ENCODE measurements around the gene RRP12. TPM values are rescaled to one million over a fixed set of nuclear protein-coding genes. Genes with fewer than 3 reads are reported as not detected.

The RRP12 gene
- total and polyA plus RNA-seq, 4 donors, result 12.7 to 44.2 (median 21.8) TPM

GRCh38 chr10:97329766-97330165, 71.4 kb downstream of the RRP12 start:
- no peak for TF ChIP-seq CTCF (IDR thresholded peaks at IDR 0.05; ENCODE audit: control extremely low read depth, extremely low read depth)
- Histone ChIP-seq H3K9me3 (ENCODE audit: control insufficient read depth in 4 of 4, insufficient read depth in 3 of 4, low read length in 3 of 4) (no peaks in the 10 kb centered on the region), H3K27ac (ENCODE audit: low read depth in 1 of 2, low read length in 1 of 2) (no peak overlapping the region), H3K9ac (ENCODE audit: insufficient read depth in 1 of 2, low read length in 2 of 2) (no peak overlapping the region), H3K27me3 (ENCODE audit: control insufficient read depth in 3 of 3, insufficient read depth in 3 of 3, low read length in 2 of 3) (no peaks in the 10 kb centered on the region), H3K4me3 (no peak overlapping the region), H3K36me3 (ENCODE audit: control insufficient read depth in 4 of 4, insufficient read depth in 4 of 4, low read length in 4 of 4) (peaks cover 0 to 7% (median 0%) of the 10 kb centered on the region in 4 donors), H3K4me1 (ENCODE audit: control insufficient read depth in 5 of 5, insufficient read depth in 5 of 5, low read length in 5 of 5) (peaks cover 0 to 33% (median 12%) of the 10 kb centered on the region in 5 donors)
- no peak for ATAC-seq (ENCODE audit: insufficient read depth, low FRiP score)
- 91 to 92% methylated on average over 5 of the region's 5 CpGs for WGBS, 2 donors
- peak in 1 of 3 donors; percentile 23 for DNase-seq

DNA sequence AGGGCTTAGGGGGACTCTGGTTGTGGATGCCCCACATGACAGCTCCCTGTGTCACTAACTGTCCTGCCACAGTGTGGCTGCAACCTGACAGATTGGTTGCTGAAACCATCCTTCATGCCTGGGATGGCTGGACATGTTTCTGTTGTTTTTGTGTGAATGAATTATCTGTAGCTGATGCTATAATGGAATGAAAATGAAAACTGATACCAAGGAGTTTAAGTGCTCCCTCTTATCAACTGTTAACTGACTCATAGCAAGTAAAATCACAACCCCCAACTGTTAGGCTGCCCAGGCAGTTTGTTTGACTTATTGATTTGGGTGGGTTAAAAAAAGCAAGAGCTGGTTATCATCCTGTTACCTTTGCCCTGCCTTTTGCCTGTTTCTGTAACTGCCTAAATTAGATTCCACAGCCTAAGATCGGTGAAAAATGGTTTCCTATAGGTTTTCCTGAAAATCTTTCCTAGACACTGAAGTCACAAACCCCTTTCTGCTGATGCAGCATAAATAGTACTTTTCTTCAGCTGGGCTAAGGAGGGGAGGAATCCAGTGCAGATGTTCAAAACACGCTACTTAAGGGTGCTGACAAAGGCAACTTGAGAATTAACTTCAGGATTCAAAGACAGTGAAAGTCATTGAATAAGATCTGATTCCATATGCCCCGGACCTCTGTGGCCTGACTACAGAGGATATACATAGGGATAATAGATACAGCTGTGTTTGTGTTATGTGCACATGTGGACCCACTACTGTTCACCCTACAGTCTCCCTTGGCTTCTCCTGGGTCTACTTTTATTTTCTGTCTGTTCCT, 72.3 kb downstream of the RRP12 start:
- Histone ChIP-seq H3K9me3 (ENCODE audit: control insufficient read depth in 4 of 4, insufficient read depth in 3 of 4, low read length in 3 of 4) (no peaks in the 10 kb centered on the region), H3K4me3 (no peak overlapping the region), H3K27me3 (ENCODE audit: control insufficient read depth in 3 of 3, insufficient read depth in 3 of 3, low read length in 2 of 3) (no peaks in the 10 kb centered on the region), H3K9ac (ENCODE audit: insufficient read depth in 1 of 2, low read length in 2 of 2) (peak overlapping the region in 1 of 2 donors; percentile 38), H3K4me1 (ENCODE audit: control insufficient read depth in 5 of 5, insufficient read depth in 5 of 5, low read length in 5 of 5) (peaks cover 0 to 31% (median 12%) of the 10 kb centered on the region in 5 donors), H3K36me3 (ENCODE audit: control insufficient read depth in 4 of 4, insufficient read depth in 4 of 4, low read length in 4 of 4) (peaks cover 0 to 7% (median 0%) of the 10 kb centered on the region in 4 donors), H3K27ac (ENCODE audit: low read depth in 1 of 2, low read length in 1 of 2) (peak overlapping the region in 1 of 2 donors; percentile 66)
- DNase-seq (peak in 1 of 3 donors; percentile 25), ATAC-seq (ENCODE audit: insufficient read depth, low FRiP score) (no peak)
- no peak for TF ChIP-seq CTCF (IDR thresholded peaks at IDR 0.05; ENCODE audit: control extremely low read depth, extremely low read depth)
- 88 to 92% methylated on average over 3 of the region's 3 CpGs for WGBS, 2 donors

DNA sequence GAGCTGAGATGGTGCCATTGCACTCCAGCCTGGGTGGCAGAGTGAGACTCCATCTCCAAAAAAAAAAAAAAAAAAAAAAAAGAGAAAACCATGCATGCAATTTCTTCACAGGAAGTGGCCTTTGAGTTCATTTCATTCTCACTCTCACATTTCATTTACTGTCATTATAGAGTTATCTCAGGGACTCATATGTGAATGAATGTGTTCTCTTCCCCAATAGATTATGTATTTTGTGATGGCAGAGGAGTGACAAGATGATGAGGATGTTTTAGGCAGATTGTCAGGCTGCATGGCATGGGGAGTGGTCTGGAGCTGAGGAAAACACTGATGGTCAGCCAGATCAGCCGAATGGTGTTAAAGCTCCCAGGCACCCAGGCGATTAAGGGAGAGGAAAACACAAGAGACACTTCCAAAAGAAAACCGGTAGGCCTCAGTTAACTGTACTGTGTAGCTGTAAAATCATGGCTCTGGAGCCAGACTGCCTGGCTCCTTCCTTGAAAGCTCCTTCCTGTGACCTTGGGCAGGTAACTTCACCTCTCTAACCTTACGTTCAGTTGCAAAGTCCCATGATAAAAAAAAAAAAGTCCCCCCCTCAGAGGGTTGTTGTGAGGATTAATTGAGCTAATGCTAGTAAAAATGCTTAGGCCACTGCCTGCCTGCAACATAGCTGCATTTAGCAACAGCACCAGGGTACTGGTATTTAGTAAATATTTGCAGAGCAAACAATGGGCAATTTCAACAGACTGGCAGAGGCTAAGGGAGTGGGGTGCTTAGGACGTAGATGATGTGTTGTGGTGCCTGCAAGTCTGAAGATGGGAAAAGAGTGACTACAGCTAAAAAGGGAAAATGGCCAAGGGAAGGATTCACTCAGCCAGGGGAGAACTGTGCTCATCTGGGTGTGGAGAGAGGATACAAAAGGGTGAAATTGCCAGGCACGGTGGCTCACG, 73.5 kb downstream of the RRP12 start:
- WGBS, 2 donors, result 62 to 68% methylated on average over 7 of the region's 7 CpGs
- peak; percentile 70 for ATAC-seq (ENCODE audit: insufficient read depth, low FRiP score)
- Histone ChIP-seq H3K27ac (ENCODE audit: low read depth in 1 of 2, low read length in 1 of 2) (peak overlapping the region in 1 of 2 donors; percentile 71), H3K4me1 (ENCODE audit: control insufficient read depth in 5 of 5, insufficient read depth in 5 of 5, low read length in 5 of 5) (peaks cover 0 to 22% (median 12%) of the 10 kb centered on the region in 5 donors), H3K9me3 (ENCODE audit: control insufficient read depth in 4 of 4, insufficient read depth in 3 of 4, low read length in 3 of 4) (no peaks in the 10 kb centered on the region), H3K36me3 (ENCODE audit: control insufficient read depth in 4 of 4, insufficient read depth in 4 of 4, low read length in 4 of 4) (peaks cover 0 to 7% (median 0%) of the 10 kb centered on the region in 4 donors), H3K9ac (ENCODE audit: insufficient read depth in 1 of 2, low read length in 2 of 2) (no peak overlapping the region), H3K27me3 (ENCODE audit: control insufficient read depth in 3 of 3, insufficient read depth in 3 of 3, low read length in 2 of 3) (no peaks in the 10 kb centered on the region), H3K4me3 (no peak overlapping the region)
- DNase-seq, result peak in 2 of 3 donors; percentile 8 to 24
- TF ChIP-seq CTCF (IDR thresholded peaks at IDR 0.05; ENCODE audit: control extremely low read depth, extremely low read depth), result no peak

Measured in lung (tissue), 12 donors.